Measurements from ENCODE around the gene DNAJB9. TPM values are rescaled to one million over a fixed set of nuclear protein-coding genes. Genes with fewer than 3 reads are reported as not detected.

Gene DNAJB9
- polyA plus RNA-seq, 1 experiment: 9.3 TPM

DNA sequence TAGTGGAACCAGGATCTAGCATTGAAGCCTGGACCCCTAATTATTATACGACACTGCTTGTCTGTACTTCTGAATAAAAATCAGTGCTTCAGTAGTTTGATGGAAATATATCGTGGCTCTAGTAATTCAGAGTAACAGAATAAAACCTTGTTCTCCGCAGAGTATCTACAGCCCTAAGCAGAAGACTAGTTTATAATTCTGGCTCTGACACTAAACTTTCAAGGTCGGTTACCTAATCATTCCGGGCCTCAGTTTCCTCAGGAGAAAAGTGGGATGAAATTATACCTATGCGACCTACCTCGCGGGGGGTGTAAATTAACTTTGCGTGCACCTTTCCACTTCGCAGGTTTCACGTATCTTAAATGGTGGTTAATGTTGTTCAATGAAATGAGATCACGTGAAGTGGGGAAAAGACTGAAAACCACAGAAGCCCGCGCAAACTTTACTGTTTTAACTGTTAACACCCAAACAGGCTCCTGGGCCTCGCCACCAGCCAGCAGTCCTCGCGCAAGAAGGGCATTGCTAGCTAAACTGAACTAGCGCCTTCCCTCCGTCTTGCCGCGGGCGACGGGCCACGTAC, 783 bp upstream of the DNAJB9 start:
- no peaks in the 10 kb centered on the region for H3K27me3 ChIP-seq (ENCODE audit: control insufficient read depth, insufficient read depth, low read length)
- H3K9me3 ChIP-seq (ENCODE audit: control insufficient read depth, insufficient read depth, low read length): peaks cover 4% of the 10 kb centered on the region; the same call in 1 of the 2 replicates
- H3K27ac ChIP-seq (ENCODE audit: low read depth, low read length): peak overlapping the region; percentile 96
- H3K4me3 ChIP-seq (ENCODE audit: low read depth, low read length): peak overlapping the region; percentile 94
- no peak for DNase-seq (ENCODE audit: low read depth, low spot score)
- TF ChIP-seq, protein P1, sequence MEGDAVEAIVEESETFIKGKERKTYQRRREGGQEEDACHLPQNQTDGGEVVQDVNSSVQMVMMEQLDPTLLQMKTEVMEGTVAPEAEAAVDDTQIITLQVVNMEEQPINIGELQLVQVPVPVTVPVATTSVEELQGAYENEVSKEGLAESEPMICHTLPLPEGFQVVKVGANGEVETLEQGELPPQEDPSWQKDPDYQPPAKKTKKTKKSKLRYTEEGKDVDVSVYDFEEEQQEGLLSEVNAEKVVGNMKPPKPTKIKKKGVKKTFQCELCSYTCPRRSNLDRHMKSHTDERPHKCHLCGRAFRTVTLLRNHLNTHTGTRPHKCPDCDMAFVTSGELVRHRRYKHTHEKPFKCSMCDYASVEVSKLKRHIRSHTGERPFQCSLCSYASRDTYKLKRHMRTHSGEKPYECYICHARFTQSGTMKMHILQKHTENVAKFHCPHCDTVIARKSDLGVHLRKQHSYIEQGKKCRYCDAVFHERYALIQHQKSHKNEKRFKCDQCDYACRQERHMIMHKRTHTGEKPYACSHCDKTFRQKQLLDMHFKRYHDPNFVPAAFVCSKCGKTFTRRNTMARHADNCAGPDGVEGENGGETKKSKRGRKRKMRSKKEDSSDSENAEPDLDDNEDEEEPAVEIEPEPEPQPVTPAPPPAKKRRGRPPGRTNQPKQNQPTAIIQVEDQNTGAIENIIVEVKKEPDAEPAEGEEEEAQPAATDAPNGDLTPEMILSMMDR (IDR thresholded peaks at IDR 0.05; ENCODE audit: low read depth, low read length): no peak
- CTCF ChIA-PET: no interaction called here
- POLR2A ChIA-PET: interaction anchor here (1.6 kb wide), 1 partner anchor 43 kb away, joined by 21 read pairs; the partner anchor contains the start of gene PNPLA8

DNA sequence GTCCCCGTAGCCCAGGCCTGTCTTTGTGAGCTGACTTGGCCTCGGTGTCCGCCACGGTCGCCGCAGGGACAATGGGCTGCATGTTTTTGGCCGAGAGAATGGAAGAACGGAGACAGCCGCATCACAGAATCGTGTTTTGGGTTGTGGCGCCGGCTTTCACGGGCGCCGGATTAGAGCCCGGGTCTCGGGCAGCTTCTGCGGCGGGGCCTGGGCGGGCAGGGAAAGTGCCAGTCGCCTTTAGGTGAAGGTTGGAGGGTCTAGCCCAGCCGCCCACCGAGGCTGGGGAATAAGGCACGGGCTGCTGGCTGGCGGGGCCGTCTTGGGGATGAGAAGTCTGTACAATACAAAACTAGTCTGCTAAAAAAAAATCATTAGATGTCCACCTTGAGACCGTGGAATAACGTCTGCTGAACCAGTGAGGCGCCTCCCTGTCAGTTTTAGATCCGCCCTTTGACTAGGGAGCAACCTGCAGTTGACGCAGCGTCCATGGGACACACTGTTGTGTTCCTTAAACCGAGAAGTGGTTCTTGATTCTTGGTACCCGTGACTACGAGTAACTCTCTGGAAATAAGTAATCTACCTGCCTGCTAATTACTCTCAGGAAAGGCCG, 577 bp downstream of the DNAJB9 start:
- ChIA-PET POLR2A (interaction anchor here (1.0 to 1.6 kb wide), 3 partner anchors 44 to 67 kb away, joined by 4 to 21 read pairs (median 5); partner anchors contain the start of gene PNPLA8), CTCF (no interaction called here)
- peaks cover 4% of the 10 kb centered on the region; the same call in 1 of the 2 replicates for H3K9me3 ChIP-seq (ENCODE audit: control insufficient read depth, insufficient read depth, low read length)
- H3K27ac ChIP-seq (ENCODE audit: low read depth, low read length): peak overlapping the region; percentile 89
- H3K27me3 ChIP-seq (ENCODE audit: control insufficient read depth, insufficient read depth, low read length): no peaks in the 10 kb centered on the region
- H3K4me3 ChIP-seq (ENCODE audit: low read depth, low read length): peak overlapping the region; percentile 99
- TF ChIP-seq, protein P1 (IDR thresholded peaks at IDR 0.05; ENCODE audit: low read depth, low read length): no peak
- no peak for DNase-seq (ENCODE audit: low read depth, low spot score)

DNA sequence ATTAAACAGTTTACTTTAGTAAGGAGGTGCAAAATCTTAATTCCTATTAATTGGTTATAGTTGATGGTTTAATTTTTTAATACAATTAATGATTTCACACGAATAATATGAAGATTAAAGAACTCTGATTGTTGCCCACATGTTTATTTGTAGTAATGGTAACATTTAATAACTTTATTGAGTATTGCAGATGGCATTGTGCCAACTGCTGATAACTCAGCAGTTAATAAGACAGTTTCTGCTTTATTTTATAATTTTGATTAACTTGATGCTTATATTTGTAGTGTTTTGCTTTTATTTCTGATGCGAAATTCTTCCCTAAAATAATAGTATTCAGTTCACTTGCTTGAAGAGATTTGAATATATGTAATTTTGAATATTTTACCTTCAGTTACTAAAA, 2.8 kb downstream of the DNAJB9 start:
- TF ChIP-seq, protein P1 (IDR thresholded peaks at IDR 0.05; ENCODE audit: low read depth, low read length): no peak
- no peak for DNase-seq (ENCODE audit: low read depth, low spot score)
- Histone ChIP-seq H3K27me3 (ENCODE audit: control insufficient read depth, insufficient read depth, low read length) (no peaks in the 10 kb centered on the region), H3K27ac (ENCODE audit: low read depth, low read length) (no peak overlapping the region), H3K9me3 (ENCODE audit: control insufficient read depth, insufficient read depth, low read length) (peaks cover 4% of the 10 kb centered on the region; the same call in 1 of the 2 replicates), H3K4me3 (ENCODE audit: low read depth, low read length) (no peak overlapping the region)
- ChIA-PET POLR2A (no interaction called here), CTCF (no interaction called here)

DNA sequence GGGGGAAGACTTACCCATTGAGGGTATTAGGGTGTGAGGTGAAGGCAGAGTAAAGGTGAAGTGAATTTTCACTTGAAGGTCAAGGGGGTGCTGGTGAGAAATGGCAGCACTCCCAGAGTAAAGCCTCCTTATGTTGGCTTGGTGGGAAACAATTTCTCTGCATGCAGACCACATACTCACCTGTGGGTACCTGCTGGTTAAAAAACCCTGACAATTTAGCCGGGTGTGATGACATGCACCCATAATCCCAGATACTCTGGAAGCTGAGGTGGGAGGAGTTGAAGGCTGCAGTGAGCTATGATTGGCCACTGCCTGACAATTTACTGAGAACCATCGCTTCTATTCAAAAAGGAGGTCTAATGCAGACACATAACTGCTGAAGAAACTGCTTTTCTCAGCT, 5.5 kb downstream of the DNAJB9 start:
- no peak for DNase-seq (ENCODE audit: low read depth, low spot score)
- Histone ChIP-seq H3K4me3 (ENCODE audit: low read depth, low read length) (no peak overlapping the region), H3K27me3 (ENCODE audit: control insufficient read depth, insufficient read depth, low read length) (no peaks in the 10 kb centered on the region), H3K27ac (ENCODE audit: low read depth, low read length) (no peak overlapping the region), H3K9me3 (ENCODE audit: control insufficient read depth, insufficient read depth, low read length) (peaks cover 6% of the 10 kb centered on the region; the same call in 1 of the 2 replicates)
- ChIA-PET POLR2A (no interaction called here), CTCF (no interaction called here)
- TF ChIP-seq, protein P1 (IDR thresholded peaks at IDR 0.05; ENCODE audit: low read depth, low read length): no peak

DNA sequence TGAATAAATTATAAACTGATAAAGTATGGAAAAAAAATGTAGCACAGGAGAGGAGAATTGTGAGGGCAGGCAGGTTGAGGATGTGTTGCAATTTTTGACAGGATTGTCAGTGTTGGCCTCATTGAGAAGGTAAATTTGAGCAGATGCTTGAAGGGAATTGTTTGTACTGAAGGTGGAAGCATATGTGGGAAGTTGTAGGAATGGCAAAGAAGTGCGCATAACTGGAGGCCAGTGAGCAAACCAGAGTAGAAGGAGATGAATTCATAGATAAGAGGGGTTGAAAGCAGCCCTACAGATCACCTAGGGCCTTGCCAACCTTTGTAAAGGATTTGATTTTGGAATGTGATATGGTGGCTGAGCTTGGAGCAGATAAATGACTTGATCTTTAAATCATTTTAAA, 6.4 kb downstream of the DNAJB9 start:
- H3K27ac ChIP-seq (ENCODE audit: low read depth, low read length): no peak overlapping the region
- no peaks in the 10 kb centered on the region for H3K27me3 ChIP-seq (ENCODE audit: control insufficient read depth, insufficient read depth, low read length)
- H3K4me3 ChIP-seq (ENCODE audit: low read depth, low read length): no peak overlapping the region
- peaks cover 6% of the 10 kb centered on the region; the same call in 1 of the 2 replicates for H3K9me3 ChIP-seq (ENCODE audit: control insufficient read depth, insufficient read depth, low read length)
- TF ChIP-seq, protein P1 (IDR thresholded peaks at IDR 0.05; ENCODE audit: low read depth, low read length): no peak
- DNase-seq (ENCODE audit: low read depth, low spot score): no peak
- CTCF ChIA-PET: interaction anchor here (0.6 kb wide), 1 partner anchor 36 kb away, joined by 3 read pairs; no protein-coding TSS in a partner anchor
- POLR2A ChIA-PET: no interaction called here
